HG02870 (cell line): ENCODE measurements around the gene TNKS2.

Experiments
- ATAC-seq: cut with Tn5 transposase; IDR thresholded peaks from one replicate; pipeline ENCODE4 v1.9.1; 2021; ENCODE audit warnings: mild to moderate bottlenecking, moderate library complexity; ENCODE audit not compliant: unreplicated experiment

TNKS2 gene

DNA sequence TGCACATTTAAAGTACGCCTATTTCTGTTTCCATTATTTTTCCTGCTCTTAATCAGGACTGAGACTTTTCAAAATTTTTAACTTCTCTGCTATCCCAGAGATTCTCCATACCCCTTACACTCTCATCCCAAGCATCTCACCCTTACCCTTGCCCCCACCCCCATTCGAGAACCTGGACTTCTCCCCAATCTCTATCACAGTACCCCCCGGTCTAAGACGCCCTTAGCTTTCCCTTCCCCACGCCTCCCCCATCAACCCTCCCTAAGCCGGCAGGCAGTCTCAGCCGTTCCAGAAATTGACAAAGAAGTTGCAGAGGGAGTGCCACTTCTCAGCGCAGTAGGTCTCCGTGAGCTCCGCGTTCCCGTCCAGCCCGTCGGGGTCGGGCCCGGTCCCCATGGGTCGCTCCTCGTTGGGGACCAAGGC lies 109.7 kb downstream of the TNKS2 start:
- ATAC-seq = no peak

DNA sequence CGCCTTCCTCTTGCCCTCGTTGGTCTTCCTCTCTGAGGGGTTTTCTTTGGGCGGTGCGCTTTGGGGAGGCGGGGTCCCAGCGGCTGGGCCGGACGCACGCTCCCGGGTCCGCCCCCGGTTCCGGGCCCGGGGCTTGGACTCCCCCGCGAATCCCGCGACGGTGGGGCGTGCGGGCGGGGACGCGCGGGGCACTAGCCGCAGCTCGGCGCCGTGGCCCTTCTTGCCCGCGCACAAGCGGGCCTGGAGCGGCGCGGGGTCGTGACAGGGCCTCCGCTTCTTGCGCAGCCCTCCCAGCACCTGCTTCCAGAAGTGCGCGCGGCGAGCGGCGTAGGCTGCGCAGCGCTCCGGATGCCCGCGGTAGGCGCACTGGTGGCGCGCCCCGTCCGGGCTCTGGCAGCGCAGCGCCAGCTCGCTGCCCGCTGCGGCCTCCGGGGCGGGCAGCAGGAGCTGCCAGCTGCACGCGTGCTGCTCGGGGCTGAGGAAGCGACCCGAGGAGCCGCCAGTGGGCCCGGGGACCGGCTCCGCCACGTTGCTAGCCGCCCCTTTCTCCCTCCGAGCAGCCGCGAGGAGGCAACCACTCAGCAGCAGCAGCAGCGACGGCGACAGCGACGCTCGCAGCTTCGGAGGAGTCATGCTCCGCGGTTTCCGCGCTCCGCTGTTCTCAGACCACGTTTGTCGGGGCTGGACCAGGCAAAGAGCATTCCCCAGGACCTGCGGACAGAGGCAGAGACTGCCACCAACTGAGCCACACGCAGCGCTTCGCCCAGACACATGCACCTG lies 110.3 kb downstream of the TNKS2 start:
- peak; percentile 78 for ATAC-seq

DNA sequence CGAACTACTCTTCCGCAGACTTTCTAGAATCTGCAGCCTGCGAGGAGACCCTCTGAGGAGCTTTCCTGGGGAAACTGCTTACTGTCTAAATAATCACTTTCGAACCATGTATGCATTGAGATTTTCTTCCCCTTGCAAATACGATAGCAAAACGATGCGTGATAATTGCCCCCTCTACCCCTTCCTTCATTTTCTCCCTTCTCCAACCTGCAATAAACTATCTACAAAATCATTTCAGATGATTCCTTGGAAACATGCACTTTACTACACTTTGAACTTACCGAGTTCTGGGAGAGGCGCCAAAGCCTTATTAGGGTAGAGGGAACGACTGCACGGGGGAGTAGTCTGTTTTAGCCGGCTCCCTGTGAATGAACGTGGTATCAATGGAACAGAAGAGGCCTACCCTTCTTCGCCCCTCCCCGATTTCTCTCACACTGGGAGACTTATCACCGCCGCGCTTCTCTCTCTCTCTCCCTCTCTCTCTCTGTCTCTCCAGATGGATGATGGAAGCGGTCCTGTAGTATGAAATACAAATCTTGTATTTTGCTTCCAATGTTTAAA lies 111.0 kb downstream of the TNKS2 start, which contains the start of gene FGFBP3:
TSS of gene FGFBP3 (minus strand) at position 370 of the 561 bp plus-strand sequence. CDS start 517 bp downstream, outside the sequence.
- ATAC-seq = no peak

DNA sequence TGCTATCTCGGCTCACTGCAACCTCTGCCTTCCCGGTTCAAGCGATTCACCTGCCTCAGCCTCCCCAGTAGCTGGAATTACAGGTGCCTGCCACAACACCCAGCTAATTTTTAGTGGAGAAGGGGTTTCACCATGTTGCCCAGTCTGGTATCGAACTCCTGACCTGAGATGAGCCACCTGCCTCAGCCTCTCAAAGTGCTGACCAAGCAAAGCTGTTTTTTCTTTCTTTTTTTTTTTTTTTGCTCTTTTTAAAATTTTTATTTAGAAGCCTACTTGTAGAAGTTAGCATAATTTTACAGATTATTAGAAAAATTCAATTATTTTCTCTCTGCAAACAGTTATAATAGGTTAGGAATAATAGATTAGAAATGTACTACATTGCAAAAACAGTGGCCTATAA lies 112.2 kb downstream of the TNKS2 start:
- no peak for ATAC-seq
